GM19351 (cell line): ENCODE measurements around the gene HOMER2.
A peak's percentile ranks its signal among the peaks of the same experiment; 100 is the strongest.
"Not testable (repeated sequence)": the region's sequence is repeated elsewhere in the genome, so short reads cannot be mapped to it uniquely, and the experiment has no call there.

Experiments used
- ATAC-seq: cut with Tn5 transposase; IDR thresholded peaks from one replicate; pipeline ENCODE4 v1.9.1; 2021; ENCODE audit warnings: mild to moderate bottlenecking, moderate library complexity; ENCODE audit not compliant: unreplicated experiment

The HOMER2 gene

DNA sequence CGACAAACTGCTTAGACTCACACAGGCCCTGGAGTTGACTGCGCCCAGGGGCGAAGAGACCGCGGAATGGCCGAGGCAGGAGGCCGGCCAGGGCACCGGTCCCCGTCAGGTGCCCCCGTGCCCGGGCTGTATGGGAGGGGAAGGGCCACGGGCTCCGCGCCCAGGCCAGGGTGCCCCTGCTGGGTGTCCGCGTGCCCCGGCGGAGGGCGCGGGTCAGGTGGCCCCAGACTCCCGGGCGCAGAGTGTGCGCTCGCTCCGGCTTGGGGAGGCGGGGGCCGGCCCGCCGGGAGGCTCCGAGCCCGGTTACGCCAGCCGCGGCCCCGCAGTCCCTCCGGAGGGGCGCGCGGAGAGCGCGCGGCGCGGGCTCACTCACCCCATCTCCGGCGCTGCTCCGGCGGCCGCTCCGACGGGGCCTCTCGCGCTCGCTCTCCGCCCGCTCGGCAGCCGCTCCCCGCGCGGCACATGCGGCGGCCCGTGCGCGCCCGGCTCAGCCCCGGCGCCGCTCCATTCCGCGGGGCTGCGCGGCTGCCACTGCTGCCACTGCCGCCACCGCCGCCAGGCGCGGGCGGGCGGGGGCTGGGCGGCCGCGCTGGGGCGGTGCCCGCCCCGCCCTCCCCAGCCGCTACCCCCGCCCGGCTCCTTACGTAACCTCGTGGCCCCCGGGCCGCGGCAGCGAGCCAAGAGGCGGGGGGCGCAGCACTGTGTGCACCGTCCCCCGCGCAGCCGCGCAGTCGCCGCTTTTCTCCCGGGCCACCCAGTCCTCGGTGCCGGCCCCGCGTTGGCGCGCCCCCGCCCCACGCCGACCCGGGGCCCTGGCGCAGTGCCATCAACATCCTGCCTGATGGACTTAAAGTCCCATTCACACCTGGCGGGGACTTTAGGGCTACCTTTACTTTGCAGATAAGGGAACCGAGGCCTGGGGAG, at the start of gene HOMER2:
TSS of gene HOMER2 (minus strand) at position 563 of the 924 bp plus-strand sequence. CDS start at position 378, 185 bp downstream.
- no peak for ATAC-seq

DNA sequence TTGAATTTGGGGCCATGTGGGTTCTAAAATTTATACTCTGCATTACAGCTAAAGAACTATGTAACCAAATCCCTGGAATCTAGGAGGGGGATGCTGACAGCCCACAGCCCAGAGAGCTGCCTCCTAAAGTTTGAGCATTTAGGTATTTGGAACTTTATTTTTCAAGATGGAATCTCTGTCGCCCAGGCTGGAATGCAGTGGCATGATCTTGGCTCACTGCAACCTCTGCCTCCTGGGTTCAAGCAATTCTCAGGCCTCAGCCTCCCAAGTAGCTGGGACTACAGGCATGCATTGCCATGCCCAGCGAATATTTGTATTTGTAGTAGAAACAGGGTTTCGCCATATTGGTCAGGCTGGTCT, 48.1 kb upstream of the HOMER2 start:
- not testable (repeated sequence) for ATAC-seq

DNA sequence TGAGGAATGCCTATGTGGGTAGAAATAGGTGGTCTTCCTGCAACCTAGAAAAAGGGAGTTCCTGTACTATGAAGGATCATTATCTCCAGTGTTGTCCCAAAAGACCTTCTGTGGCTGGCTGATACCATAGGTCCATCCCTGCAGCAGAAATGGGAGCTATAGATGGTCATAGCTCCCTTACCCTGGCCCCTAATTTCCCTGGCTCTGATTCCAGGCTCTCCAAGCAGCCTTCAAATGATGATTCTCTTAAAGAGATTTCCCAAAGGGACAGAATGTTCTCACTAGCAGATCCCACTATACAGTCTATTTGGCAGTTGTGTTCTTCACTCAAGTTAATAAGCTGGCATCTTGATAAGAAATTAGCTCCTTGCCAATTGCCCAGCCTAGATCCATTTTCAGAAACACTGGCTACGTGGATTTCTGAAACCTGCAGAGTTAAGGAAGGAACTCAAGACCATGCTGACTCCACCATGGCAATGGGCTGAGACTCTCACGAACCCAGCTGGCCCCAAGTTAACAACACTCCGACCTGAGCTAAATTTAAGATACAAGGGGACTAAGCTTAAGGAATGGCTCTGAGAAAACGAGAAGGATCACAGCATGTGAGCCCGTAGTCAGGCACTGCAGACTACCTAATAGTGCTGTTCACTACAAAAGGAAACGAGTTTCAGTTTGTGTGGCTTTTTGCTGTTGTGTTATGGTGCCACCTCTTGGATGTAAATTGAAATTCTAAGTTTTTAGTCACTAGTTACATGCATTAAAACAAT, 47.6 kb upstream of the HOMER2 start:
- ATAC-seq, result peak; percentile 86

DNA sequence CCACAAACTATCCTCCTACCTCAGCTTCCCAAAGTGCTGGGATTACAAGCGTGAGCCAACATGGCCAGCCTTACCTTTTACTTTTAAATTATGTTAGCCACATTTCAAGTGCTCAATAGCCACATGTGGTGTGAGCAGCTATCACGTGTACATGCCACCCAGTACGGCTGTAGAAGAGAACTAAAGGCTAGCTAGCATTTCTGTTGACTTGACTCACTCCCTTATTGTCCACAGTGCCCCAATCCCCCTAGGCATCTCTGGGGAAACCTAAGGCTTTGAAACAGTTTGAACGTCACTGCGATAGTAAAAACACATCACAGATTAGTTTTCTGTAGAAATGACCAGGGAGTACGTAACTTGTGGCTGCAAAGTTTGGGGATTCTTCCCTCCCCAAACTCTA, 46.9 kb upstream of the HOMER2 start:
- ATAC-seq, result no peak

DNA sequence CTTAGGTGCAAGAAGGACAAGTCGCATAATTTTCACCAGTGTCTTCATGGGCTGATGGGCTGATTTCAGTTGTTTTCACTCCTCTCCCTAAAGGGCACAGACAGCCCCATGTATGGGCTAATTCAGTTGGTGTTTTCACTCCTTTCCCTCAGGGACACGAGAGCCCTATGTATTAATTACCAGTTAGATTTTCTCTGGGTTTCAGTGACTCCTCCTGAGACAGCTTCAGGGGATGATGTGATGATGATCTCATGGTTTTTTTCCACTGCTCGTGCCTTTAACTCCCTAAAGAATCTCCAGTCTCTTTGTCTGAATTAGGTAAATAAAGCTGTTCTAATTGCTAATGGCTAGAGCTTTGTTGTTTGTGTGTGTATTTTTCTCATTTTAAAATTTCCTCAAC, 43.4 kb upstream of the HOMER2 start:
- no peak for ATAC-seq

DNA sequence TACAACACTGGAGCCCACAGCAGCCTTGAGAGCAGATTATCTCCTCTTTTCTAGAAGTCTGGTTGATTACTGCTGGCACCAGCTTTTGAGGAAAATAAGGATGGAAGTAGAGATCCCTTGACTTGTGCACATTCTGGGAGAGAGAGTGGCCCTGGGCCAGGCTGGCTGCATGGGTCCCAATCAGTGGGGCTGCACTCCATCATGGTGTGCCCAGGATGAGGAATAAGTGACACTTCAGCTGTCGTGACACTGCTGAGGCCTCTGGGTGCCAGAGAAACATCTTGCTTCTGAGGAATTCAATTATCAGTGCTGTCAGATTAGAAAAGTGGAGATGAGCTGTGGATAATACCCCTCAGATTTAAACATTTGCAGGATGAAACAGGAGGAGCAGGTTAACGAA, 42.6 kb upstream of the HOMER2 start:
- no peak for ATAC-seq

DNA sequence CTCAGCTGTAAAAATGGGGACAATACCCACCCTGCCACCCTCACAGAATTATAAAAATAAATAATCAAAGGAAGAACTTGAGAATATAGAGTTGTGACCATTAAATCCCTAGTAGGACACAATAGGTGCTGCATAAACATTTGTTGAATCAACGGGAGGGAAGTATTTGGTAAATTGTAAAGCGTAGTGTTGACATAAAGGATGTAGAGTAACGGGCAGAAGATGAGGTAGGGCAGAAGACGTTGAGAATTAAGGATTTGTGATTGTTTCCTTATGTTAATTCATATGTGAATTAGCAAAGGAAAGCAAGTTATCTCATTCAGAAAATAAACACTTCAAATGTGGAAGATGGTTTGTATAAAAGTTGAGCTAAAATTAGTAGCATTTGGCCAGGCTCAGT, 40.6 kb upstream of the HOMER2 start:
- ATAC-seq, result no peak

DNA sequence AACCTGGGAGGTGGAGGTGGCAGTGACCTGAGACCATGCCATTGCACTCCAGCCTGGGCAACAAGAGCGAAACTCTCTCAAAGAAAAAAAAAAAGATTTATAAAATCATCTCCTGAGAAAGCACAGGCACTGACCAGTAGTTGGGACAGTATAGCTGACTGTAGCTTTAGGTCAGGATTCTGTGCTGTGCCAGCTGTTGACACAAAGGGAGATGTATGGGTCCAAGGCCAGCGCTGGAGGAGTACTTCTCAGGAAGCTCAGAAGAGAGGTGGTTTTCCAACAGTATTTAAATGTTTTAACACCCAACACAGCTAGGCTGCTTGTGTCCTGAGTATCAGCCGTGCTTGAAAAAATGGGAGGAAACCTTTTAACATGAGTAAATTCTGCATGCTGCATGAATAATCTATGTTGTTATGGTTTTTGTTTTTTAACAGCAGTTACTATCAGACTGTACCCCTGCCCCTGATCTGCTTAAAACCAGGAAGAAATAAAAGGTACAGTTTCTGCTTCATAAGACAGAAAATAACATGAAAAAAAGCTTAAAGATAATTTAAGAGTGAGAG, 40.0 kb upstream of the HOMER2 start:
- no peak for ATAC-seq

DNA sequence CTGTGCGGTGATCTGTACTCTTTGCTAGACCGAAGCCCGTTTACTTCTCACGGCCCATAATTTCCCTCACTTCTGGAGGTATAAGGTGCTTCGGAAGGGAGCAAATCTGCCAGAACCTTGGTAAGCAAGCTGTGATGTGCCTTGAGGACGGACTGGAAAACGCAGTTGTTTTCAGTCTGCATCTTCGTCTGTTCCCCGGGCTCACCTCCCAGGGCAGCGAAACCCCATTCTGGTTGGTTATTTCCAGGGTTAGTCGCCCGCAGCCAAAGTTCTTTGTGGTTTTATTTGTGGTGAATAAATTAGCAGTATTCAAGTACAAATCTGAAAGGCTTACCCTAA, 33.9 kb upstream of the HOMER2 start:
- no peak for ATAC-seq

DNA sequence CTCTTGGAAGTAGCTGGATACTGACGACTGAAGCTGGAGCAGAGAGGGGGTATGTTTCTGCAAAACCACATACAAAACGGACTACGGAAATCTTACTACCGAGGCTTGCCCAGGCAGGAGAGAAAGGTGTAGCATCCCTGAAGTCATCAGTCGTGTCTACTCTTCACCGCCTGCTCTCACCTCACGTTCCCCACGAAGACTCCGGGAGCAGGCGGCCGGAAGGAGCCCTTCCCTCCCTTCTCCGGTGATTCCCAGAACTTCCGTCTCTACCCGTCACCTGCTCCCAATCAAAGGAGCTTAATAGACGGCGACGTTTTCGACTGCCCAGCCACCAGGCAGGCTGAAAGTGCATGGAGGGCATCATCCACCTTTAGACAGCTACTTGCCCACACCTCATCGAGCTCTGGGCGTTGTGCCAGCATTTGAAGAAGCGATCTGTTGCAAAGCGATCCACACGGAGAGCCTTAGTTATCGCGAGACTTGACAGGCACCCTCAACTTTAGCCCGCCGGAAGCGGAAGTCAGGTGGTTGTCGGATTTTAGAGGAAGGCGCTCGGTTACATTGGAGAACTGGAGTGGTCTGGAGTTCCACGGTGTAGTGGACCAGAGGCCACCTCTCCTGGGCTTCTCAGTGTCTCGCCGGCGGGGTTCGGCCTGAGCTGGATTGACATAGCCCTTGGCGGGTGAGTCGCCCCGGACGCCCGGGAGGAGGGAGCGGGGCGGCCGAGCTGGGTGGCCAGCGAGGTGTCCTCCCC, 33.3 kb upstream of the HOMER2 start, which contains the start of gene RAMAC:
TSS of gene RAMAC (plus strand) at position 523 of the 754 bp plus-strand sequence. CDS start 2,809 bp downstream, outside the sequence.
- ATAC-seq, result peak; percentile 97

DNA sequence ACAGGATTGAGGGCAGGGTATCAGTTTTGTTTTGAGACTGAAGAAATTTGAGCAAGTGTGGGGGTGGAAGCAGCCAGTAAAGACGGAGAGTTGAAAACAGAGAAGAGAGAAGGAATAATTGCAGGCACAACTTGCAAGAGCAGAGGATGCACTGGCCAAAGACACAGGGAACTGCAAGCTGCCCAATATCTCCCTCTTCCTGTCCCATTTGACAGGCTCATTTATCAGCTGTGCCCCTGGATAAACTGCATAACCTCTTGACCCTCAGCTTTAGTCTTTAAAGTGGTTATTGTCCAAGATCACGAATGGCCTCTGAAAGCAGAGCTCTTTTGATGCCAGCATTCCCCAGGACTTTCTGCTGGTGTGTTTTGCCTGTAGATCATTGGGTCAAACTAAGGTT, 28.5 kb upstream of the HOMER2 start:
- ATAC-seq, result no peak

DNA sequence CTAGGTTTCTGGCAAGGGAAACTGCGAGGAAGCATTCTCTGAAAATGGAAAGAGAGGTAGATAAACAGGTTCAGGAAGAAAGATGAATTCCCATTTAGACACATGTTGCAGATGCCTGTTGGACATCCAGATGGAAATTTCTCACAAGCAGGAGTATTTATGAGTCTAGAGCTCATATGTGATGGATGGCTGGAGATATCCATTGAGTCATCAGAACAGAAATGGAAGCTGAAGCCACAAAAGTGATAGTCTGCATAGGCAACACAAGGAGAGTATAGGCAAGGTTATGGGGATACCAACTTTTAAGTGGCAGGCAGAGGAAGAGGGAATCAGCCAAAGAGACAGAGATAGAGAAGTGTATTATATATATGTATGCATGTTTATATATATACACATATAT, 27.2 kb upstream of the HOMER2 start:
- no peak for ATAC-seq

DNA sequence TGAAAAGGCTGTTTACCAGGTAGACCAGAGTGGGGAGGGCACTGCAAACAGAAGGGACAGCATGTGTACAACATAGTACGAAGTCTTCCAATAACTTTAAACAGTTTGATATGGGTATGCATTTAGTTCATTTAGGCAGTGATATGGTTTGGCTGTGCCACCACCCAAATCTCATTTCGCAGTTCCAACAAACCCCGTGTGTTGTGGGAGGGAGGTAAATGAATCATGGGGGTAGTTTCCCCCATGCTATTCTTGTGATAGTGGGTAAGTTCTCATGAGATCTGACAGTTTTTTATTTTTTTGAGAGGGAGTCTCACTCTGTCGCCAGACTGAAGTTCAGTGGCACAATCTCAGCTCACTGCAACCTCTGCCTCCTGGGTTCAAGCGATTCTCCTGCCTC, 25.9 kb upstream of the HOMER2 start:
- no peak for ATAC-seq

DNA sequence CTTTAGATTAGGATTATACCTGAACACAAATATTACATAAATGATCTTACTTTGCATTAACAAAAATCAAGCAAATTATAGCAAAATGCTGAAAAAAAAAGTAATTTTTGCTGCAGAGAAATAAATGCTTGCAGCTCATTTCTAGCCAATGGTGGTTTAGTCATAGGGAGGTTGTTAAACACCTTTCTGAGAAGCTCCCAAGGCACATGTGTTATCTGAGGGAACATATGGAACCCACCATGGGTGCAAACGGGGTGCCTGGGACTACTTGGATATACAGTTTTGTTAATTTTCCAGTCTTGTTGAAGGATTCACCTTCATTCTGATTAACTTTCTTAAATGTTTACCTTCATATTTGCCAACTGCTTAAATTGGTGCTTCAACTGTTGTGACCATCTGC, 24.6 kb upstream of the HOMER2 start:
- no peak for ATAC-seq

DNA sequence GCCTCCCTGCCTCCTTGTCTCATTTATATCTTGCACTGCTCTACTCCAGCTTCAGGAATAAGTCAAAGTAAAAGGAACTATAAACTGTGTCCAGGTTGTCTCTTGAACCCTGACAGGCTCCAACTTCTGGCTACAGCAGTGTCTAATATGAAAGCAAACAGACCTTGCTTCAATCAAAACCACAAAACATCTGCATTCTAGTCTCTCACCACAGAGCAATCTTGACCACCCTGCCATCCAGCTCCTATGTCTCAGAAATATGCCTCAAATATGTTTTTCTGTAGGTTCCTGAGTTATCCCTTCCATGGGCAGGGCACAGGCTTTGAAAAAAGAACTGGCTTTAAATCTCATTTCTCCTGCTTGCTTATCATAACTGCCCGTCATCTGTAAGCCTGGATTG, 20.5 kb upstream of the HOMER2 start:
- ATAC-seq, result no peak

DNA sequence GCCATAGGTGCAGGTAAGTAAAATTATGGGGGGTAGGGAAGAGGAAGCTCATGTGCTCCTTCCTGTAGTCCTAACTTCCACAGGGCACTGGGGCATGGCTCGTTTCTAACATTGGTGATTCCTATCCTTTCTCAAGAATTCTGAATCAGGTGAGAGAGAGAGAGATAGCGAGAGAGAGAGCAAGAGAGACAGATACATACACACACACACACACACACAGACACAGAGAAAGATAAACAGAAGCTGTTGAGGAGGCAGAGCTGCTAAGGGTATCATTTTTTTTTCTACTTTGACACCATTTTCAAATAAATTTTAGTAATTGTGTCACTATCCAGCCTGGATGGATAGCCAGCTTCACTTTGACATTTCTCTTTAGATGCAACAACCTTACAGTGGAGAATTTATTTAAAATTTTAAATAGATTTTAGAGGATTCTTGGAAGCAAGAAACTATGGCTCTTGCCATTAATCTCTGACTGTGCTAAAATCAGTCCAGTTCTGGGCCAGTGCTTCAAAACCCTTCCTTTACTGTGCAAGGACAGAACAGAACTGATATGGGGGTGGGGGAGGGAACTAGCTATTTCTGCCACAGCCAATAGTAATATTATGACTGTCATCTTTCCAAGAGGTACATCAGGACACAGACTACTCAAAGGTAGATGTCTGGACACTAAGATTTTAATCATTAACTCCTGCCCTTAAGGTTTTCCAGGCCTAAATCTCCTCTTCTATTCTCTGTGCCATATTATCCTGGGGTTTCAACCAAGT, 18.9 kb upstream of the HOMER2 start:
- ATAC-seq, result no peak

DNA sequence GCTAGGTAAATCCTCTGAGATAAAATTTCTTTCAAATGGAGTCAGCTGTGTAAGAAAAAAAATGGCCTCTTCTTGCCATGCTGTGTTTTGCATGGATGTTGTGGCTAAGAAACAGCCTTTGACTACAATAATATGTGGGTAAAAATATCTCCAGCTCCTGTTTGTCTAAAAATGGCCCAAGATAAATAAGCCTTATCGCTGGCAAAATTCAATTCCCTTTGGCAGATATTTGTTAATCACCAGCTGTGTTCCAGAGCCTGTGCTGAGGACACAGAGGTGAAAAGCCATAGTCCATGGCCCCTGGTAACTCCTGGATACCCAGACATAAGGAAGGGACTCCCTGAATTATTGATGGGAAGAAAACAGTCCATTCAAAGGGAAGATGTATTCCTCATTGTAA, 18.2 kb upstream of the HOMER2 start:
- ATAC-seq, result no peak

DNA sequence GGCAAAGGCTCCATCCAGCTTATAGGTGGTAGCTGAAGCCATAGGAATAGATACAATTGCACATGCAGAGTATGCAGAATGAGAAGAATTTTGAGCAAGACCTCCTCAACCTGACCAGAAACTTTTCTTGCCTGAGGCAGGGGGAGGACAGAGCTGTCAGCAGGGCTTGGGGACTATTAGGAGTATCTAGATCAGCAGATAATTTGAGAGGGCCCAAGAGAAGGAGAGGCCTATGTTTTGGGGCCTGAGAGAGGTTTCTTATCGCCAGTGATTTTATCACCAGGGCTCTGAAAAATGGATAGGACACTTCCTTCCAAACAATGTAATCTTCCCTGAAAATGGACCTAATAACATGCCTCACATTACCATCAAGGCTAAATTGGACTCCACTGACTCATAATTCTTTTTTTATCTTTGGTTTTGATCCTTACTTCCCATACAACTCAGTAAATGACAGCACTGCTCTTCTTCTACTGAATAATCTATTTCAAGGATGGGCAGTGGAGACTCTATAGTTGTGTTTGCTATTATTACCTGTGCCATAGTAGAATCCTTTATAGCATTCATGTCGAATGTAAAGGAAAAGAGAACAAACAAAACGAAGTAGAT, 17.7 kb upstream of the HOMER2 start:
- ATAC-seq, result no peak

DNA sequence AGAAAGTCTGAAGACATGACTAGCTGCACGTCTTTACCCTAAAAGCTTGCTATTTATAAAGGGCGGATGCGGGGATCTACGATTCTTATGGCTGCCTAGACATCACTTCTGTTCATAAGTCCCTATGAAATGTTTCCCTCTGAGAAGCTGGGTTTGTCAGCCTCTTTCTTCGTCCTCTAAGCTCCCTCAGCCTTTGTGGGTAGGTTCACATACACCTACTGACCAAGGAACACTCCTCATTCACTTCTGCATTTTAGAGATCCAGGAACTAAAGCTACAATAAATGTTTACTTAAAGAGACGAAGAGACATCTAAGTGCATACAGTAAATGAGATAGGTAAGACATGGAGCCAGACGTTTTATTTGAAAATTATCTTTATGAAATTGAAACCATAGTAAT, 16.8 kb upstream of the HOMER2 start:
- ATAC-seq, result no peak

DNA sequence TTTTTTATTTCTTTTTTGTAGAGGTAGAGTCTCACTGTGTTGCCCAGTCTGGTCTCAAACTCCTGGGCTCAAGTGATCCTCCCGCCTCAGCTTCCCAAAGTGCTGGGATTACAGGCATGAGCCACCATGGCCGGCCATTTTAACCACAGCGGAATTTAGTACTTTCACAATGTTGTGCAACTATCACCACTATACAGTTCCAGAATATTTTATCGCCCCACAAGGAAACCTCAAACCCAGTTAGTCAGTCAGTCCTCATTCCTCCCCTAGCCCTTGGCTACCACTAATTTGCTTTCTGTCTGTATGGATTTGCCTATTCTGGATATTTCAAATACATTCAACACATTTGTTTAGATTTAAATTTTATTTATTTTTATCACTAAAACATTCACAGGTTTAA, 15.5 kb upstream of the HOMER2 start:
- no peak for ATAC-seq
